Esophagus squamous epithelium (tissue), 4 donors: ENCODE measurements around the gene SETBP1.

Source experiments
- POLR2A ChIP-seq, 4 donors: fragments of 450-650 bp; IDR thresholded peaks; one replicate each; pipeline ENCODE4 v1.6.1; 2017; ENCODE audit warnings: antibody characterized with exemption in 4 of 4, mild to moderate bottlenecking in 4 of 4, moderate library complexity in 3 of 4
- TF ChIP-seq, protein P1 (sequence below), 6 experiments: fragments of 450-650 bp in 4 of 6; fragments of 200-600 bp in 2 of 6; sonication (generic) in 2 of 6; IDR thresholded peaks; one replicate each; pipeline ENCODE4 v1.5.1; 2016 to 2019; ENCODE audit warnings: antibody characterized with exemption in 6 of 6, mild to moderate bottlenecking in 4 of 6, moderate library complexity in 4 of 6

DNA sequence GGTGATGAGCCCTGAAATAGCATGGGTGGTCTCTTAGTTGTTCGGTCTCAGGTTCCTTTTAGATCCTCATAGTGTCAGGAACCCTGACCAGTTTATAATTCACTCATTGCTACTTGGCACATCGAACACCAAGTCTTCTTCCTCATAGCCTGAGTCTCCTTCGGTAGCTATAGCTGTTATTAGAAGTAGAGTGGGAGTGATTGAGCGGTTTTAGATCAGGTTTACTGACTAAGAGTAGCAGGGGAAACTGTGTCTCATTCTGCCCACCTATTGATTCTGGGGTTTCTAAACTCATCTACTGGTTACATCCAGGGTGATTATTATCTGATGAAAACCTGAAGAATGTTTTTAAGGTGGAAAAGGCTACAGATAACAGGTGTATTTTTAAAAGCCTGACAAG, 114.6 kb downstream of the SETBP1 start:
- no peak for TF ChIP-seq POLR2A (IDR thresholded peaks at IDR 0.05)
- TF ChIP-seq, protein P1, sequence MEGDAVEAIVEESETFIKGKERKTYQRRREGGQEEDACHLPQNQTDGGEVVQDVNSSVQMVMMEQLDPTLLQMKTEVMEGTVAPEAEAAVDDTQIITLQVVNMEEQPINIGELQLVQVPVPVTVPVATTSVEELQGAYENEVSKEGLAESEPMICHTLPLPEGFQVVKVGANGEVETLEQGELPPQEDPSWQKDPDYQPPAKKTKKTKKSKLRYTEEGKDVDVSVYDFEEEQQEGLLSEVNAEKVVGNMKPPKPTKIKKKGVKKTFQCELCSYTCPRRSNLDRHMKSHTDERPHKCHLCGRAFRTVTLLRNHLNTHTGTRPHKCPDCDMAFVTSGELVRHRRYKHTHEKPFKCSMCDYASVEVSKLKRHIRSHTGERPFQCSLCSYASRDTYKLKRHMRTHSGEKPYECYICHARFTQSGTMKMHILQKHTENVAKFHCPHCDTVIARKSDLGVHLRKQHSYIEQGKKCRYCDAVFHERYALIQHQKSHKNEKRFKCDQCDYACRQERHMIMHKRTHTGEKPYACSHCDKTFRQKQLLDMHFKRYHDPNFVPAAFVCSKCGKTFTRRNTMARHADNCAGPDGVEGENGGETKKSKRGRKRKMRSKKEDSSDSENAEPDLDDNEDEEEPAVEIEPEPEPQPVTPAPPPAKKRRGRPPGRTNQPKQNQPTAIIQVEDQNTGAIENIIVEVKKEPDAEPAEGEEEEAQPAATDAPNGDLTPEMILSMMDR (IDR thresholded peaks at IDR 0.05) = no peak
